ENCODE data around the gene PXT1. TPM values are rescaled to one million over a fixed set of nuclear protein-coding genes. Genes with fewer than 3 reads are reported as not detected.
A peak's percentile ranks its signal among the peaks of the same experiment; 100 is the strongest.

The PXT1 gene
- total and polyA plus RNA-seq, 9 of the 15 experiments (the other 6 are each of a cell fraction or from before 2014, with no cell fraction given) = 0.09 to 0.11 (median 0.10) TPM; not detected in 5

DNA sequence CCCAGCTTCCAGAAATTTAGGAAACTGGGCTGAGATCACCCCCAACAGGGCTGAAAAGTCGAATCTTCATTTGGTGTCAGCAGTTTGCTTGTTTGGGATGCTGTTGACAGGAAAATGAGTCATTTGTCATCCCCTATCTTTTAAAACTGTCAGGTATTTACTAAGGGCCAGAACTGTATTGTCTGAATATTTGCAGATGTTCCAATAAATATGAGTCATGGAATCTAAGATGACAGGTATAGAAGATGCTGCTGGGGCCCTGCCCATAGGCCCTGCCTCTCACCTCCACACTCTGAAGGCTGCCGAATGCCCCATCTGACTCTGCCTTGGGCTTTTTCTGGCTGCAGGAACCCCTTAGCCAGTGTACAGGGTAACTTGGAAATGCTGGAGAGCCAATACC, 59.0 kb downstream of the PXT1 start (continued):
- TF ChIP-seq, protein P1, sequence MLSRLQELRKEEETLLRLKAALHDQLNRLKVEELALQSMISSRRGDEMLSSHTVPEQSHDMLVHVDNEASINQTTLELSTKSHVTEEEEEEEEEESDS (CRISPR knock-in tag; IDR thresholded peaks at IDR 0.05) = no peak
- TF ChIP-seq MEIS2 (IDR thresholded peaks at IDR 0.05; ENCODE audit: partially characterized antibody) (peak; percentile 89), ZBTB17 (CRISPR knock-in tag; IDR thresholded peaks at IDR 0.05) (no peak), PCBP1 (IDR thresholded peaks at IDR 0.05; ENCODE audit: low read depth, low read length, poor library complexity, severe bottlenecking) (no peak), ZNF146 (CRISPR knock-in tag; IDR thresholded peaks at IDR 0.05; ENCODE audit: unreplicated experiment) (no peak), FOSL1 (tag; conservative IDR thresholded peaks at IDR 0.05) (0 out of 2 replicates have a peak, but pooled peaks have one; percentile 35)

DNA sequence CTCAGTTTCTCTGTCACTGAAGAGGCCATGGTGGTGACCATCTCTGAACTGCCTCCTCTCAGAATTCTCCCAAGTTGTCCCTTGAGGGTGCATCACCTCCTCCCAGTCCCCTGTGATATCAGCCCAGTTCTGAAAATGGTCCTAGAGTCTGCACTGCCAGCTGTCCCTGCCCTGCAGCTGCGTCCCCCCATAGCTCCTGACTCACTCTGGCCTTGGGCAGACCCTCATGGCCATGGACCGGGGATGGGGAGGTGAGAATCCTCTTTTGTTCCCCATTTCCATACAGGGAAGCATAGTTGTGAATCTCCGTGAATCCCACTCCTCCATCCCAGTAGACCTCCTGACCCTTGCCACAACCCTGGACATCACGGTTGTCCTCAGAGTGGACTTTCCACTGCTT, 59.7 kb downstream of the PXT1 start:
- H2AFZ ChIP-seq (ENCODE audit: low read depth, low read length) = no peak overlapping the region
- no peaks in the 10 kb centered on the region; the same call in 1 of the 2 replicates for H4K20me1 ChIP-seq (replicated peaks; ENCODE audit: control insufficient read depth, insufficient read depth, low read length)
- peaks cover 44 to 60% of the 10 kb centered on the region in 2 experiments for H3K27me3 ChIP-seq (ENCODE audit: control insufficient read depth in 2 of 2, insufficient read depth in 2 of 2, low read length in 2 of 2)
- H3K36me3 ChIP-seq (ENCODE audit: control insufficient read depth, insufficient read depth, low read length) = no peaks in the 10 kb centered on the region
- H3K79me2 ChIP-seq (ENCODE audit: control insufficient read depth, insufficient read depth, low read length) = no peaks in the 10 kb centered on the region
- no peak overlapping the region for H3K4me2 ChIP-seq (ENCODE audit: insufficient read depth, low read length)
- peaks cover 0 to 14% of the 10 kb centered on the region in 2 experiments; a peak in 3 of 5 replicates for H3K4me1 ChIP-seq (replicated peaks in 1 of 2; ENCODE audit: control insufficient read depth in 2 of 2, insufficient read depth in 2 of 2, low read length in 2 of 2)
- FAIRE-seq = no peak
- H3K4me3 ChIP-seq = no peak overlapping the region
- H3K27ac ChIP-seq (ENCODE audit: extremely low read depth, low read depth, low read length) = no peak overlapping the region
- POLR2A ChIA-PET = interaction anchor here (1.5 to 1.6 kb wide), 2 partner anchors 9 to 16 kb away, joined by 4 to 7 read pairs; no protein-coding TSS in a partner anchor
- no TSS peak for BruUV-seq (replicated peaks)
- 12% methylated on average over 4 of the region's 4 CpGs for WGBS (ENCODE audit: insufficient coverage, low coverage, missing lambda C conversion rate)
- DNase-seq (ENCODE audit: extremely low read depth in 1 of 4, low spot score in 3 of 4) = no peak
- intact Hi-C loops (cut with micrococcal nuclease) (no loop called here), in situ Hi-C loops (cut with MboI) (no loop called here)
- H3K9ac ChIP-seq (ENCODE audit: insufficient read depth in 1 of 2, low read depth in 2 of 2, low read length in 2 of 2) = no peak overlapping the region
- H3K9me3 ChIP-seq (replicated peaks; ENCODE audit: control insufficient read depth, insufficient read depth, low read depth, low read length) = no peaks in the 10 kb centered on the region
- no peak for ATAC-seq
- CTCF ChIA-PET (ENCODE audit: low intra/inter-chr PET ratio) = no interaction called here
- no peaks in the 10 kb centered on the region for H3K9me1 ChIP-seq (ENCODE audit: control insufficient read depth, insufficient read depth, low read length)
- TF ChIP-seq SRSF7 (optimal IDR thresholded peaks at IDR 0.05; ENCODE audit: low read depth, low read length) (no peak), HDAC6 (IDR thresholded peaks at IDR 0.05; ENCODE audit: low read depth, low read length) (no peak), CBX1 (IDR thresholded peaks at IDR 0.05; ENCODE audit: low read depth) (no peak), MAZ (CRISPR knock-in tag; conservative IDR thresholded peaks at IDR 0.05 in 1 of 2, IDR thresholded peaks at IDR 0.05 in 1 of 2) (no peak), ZNF23 (CRISPR knock-in tag; IDR thresholded peaks at IDR 0.05) (no peak), HMG20B (CRISPR knock-in tag; IDR thresholded peaks at IDR 0.05) (no peak), CXXC5 (CRISPR knock-in tag; IDR thresholded peaks at IDR 0.05) (no peak)
- TF ChIP-seq, protein P2, sequence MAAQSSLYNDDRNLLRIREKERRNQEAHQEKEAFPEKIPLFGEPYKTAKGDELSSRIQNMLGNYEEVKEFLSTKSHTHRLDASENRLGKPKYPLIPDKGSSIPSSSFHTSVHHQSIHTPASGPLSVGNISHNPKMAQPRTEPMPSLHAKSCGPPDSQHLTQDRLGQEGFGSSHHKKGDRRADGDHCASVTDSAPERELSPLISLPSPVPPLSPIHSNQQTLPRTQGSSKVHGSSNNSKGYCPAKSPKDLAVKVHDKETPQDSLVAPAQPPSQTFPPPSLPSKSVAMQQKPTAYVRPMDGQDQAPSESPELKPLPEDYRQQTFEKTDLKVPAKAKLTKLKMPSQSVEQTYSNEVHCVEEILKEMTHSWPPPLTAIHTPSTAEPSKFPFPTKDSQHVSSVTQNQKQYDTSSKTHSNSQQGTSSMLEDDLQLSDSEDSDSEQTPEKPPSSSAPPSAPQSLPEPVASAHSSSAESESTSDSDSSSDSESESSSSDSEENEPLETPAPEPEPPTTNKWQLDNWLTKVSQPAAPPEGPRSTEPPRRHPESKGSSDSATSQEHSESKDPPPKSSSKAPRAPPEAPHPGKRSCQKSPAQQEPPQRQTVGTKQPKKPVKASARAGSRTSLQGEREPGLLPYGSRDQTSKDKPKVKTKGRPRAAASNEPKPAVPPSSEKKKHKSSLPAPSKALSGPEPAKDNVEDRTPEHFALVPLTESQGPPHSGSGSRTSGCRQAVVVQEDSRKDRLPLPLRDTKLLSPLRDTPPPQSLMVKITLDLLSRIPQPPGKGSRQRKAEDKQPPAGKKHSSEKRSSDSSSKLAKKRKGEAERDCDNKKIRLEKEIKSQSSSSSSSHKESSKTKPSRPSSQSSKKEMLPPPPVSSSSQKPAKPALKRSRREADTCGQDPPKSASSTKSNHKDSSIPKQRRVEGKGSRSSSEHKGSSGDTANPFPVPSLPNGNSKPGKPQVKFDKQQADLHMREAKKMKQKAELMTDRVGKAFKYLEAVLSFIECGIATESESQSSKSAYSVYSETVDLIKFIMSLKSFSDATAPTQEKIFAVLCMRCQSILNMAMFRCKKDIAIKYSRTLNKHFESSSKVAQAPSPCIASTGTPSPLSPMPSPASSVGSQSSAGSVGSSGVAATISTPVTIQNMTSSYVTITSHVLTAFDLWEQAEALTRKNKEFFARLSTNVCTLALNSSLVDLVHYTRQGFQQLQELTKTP (IDR thresholded peaks at IDR 0.05; ENCODE audit: low read depth in 1 of 2, partially characterized antibody in 2 of 2) = no peak
- TF ChIP-seq, protein P1 (CRISPR knock-in tag; IDR thresholded peaks at IDR 0.05) = no peak
